ENCODE measurements around the gene PRG2. TPM values are rescaled to one million over a fixed set of nuclear protein-coding genes. Genes with fewer than 3 reads are reported as not detected.
"Not testable (repeated sequence)": the region's sequence is repeated elsewhere in the genome, so short reads cannot be mapped to it uniquely, and the experiment has no call there.

PRG2 gene
- total RNA-seq, 1 donor from 2014 or later = 0.45 TPM

- no peak for DNase-seq (ENCODE audit: low spot score)
Observed at GRCh38 chr11:57370251-57370650, 20.2 kb downstream of the PRG2 start.

- DNase-seq (ENCODE audit: low spot score) = no peak
Observed at GRCh38 chr11:57368845-57369232, 21.6 kb downstream of the PRG2 start.

GRCh38 chr11:57368106-57368844, 22.2 kb downstream of the PRG2 start:
- no peak for DNase-seq (ENCODE audit: low spot score)

- DNase-seq (ENCODE audit: low spot score) = no peak
Observed at GRCh38 chr11:57364851-57365660, 25.4 kb downstream of the PRG2 start.

GRCh38 chr11:57363131-57364080, 27.0 kb downstream of the PRG2 start:
- DNase-seq (ENCODE audit: low spot score) = no peak

GRCh38 chr11:57361926-57362325, 28.5 kb downstream of the PRG2 start:
- no peak for DNase-seq (ENCODE audit: low spot score)

- not testable (repeated sequence) for DNase-seq (ENCODE audit: low spot score)
Observed at GRCh38 chr11:57361420-57361819, 29.0 kb downstream of the PRG2 start.

- no peak for DNase-seq (ENCODE audit: low spot score)
Observed at GRCh38 chr11:57360991-57361390, 29.5 kb downstream of the PRG2 start.

GRCh38 chr11:57359896-57360690, 30.4 kb downstream of the PRG2 start:
- no peak for DNase-seq (ENCODE audit: low spot score)

GRCh38 chr11:57359396-57359795, 31.1 kb downstream of the PRG2 start:
- no peak for DNase-seq (ENCODE audit: low spot score)

- no peak for DNase-seq (ENCODE audit: low spot score)
Observed at GRCh38 chr11:57358991-57359390, 31.5 kb downstream of the PRG2 start.

GRCh38 chr11:57358543-57358961, 31.9 kb downstream of the PRG2 start:
- no peak for DNase-seq (ENCODE audit: low spot score)

GRCh38 chr11:57357856-57358255, 32.6 kb downstream of the PRG2 start:
- no peak for DNase-seq (ENCODE audit: low spot score)

- DNase-seq (ENCODE audit: low spot score) = no peak
Observed at GRCh38 chr11:57357310-57357709, 33.1 kb downstream of the PRG2 start.

- no peak for DNase-seq (ENCODE audit: low spot score)
Observed at GRCh38 chr11:57356268-57356667, 34.2 kb downstream of the PRG2 start.

- no peak for DNase-seq (ENCODE audit: low spot score)
Observed at GRCh38 chr11:57354699-57355098, 35.8 kb downstream of the PRG2 start.

- DNase-seq (ENCODE audit: low spot score) = no peak
Observed at GRCh38 chr11:57353852-57354251, 36.6 kb downstream of the PRG2 start.

- DNase-seq (ENCODE audit: low spot score) = no peak
Observed at GRCh38 chr11:57353446-57353845, 37.0 kb downstream of the PRG2 start.

- DNase-seq (ENCODE audit: low spot score) = no peak
Observed at GRCh38 chr11:57353036-57353435, 37.4 kb downstream of the PRG2 start.

GRCh38 chr11:57349491-57350274, 40.8 kb downstream of the PRG2 start:
- no peak for DNase-seq (ENCODE audit: low spot score)

All from mesenteric fat pad (tissue), 1 donor.